Measurements from ENCODE around the gene SOD1.
"Not testable (repeated sequence)": the region's sequence is repeated elsewhere in the genome, so short reads cannot be mapped to it uniquely, and the experiment has no call there.

Gene SOD1

GRCh38 chr21:31659536-31660258 is at the start of gene SOD1:
TSS of gene SOD1 (plus strand) at chr21:31659693. CDS start at chr21:31659770, 77 bp downstream.
- peak; percentile 91 for DNase-seq

- DNase-seq, result no peak
Observed at GRCh38 chr21:31611445-31611844, 48.0 kb upstream of the SOD1 start.

- no peak for DNase-seq
Observed at GRCh38 chr21:31612894-31613785, 46.4 kb upstream of the SOD1 start.

- no peak for DNase-seq
Observed at GRCh38 chr21:31614705-31615104, 44.8 kb upstream of the SOD1 start.

- DNase-seq, result peak; percentile 51
Observed at GRCh38 chr21:31616216-31616615, 43.3 kb upstream of the SOD1 start.

- no peak for DNase-seq
Observed at GRCh38 chr21:31618696-31619430, 40.6 kb upstream of the SOD1 start.

DNA sequence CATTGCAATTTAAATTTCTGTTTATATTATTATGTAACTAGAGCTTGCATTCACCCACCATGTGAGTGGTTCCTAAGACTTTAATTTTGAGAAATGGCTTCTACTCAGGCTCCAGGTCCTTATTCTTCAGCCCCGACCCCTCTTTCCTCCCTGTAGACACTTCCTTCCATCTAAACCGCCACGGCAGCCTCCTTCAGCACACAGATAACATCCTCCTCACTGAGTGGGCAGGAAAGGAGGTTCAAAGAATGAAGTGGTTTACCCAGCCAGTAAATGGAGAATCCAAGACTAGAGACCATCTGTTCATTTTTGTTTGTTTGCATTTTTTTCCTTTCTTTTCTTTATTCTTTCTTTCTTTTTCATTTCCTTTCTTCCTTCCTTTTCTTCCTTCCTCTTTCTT is 37.1 kb upstream of the SOD1 start:
- DNase-seq, result peak; percentile 31

- no peak for DNase-seq
Observed at GRCh38 chr21:31623664-31624063, 35.8 kb upstream of the SOD1 start.

DNA sequence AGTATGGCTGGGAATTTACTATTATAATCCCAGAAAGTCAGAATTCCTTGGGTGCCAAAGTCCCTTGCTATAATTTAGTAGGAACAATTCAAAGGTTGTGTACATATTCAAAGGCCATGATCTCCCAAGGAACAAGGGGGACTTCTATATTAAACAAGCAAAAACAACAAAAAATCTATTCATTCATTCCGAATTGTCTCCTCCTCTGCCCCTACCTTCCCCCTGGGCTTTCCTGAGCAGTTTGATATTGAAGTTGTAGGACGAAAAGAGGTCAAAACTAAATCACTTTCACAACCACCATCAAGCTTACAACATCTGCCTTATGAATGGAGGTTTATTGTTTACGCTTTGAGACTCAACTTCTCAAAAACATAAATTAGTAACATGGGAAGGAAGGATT is 35.3 kb upstream of the SOD1 start:
- no peak for DNase-seq

DNA sequence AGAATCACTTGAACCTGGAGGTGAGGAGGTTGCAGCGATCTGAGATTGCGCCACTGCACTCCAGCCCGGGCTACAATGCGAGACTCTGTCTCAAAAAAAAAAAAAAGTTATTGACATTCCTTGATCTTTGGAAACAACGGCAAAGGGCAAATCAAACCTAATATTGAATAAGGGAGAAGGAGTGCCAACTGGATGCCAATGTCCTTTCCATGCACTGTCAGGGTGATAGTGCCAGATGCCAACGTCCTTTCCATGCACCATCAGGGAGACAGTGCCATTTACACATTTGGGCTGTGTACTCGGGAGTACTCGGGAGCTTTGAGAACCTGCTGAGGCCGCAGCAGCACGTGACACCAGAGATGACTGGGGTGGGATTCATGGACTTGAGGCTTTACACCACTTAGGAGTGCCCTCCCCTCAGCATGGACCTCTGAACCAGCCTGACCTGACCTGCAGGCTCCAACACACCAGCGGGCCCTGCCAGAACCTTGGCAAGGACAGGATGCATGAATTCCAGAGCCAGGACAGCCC is 34.5 kb upstream of the SOD1 start:
- no peak for DNase-seq

DNA sequence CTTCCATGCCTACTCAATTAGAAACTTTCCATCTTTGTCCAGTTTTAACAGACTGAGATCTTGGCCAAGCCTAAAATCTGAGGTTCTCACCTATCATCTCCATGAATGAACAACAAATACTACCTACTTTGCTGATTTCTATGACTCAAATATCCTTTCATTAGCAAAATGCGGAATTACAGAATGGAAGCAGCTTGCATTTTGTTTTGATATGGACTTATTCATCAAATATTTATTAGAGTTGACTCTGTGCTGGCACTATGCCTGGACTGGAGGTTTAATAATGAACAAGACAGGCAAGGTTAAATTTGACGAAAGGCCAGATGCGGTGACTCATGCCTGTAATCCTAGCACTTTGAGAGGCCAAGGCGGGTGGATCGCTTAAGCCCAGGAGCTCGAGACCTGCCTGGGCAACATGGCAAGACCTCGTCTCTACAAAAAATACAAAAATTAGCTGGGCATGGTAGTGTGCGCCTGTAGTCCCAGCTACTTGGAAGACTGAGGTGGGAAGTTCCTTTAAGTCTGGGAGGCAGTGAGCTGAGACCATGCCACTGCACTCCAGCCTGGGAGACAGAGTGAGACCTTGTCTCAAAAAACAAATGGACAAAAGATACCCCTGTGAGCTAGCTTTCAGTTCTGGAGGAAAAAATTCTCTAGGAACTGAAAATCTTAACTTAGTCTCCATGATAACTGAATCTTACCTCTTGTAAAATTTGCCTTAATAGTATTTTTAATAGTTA is 29.4 kb upstream of the SOD1 start:
- peak; percentile 33 for DNase-seq

DNA sequence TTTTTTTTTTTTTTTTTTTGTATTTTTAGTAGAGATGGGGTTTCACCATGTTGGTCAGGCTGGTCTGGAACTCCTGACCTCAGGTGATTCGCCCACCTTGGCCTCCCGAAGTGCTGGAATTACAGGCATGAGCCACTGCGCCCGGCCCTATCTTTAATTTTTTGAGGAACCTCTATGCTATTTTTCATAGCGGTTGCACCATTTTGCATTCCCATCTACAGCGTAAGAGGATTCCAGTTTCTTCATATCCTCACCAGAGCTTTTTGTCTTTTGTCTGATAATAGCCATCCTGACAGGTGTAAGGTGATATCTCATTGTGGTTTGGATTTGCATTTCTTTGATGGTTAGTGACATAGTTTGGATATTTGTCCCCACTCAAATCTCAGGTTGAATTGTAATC is 27.6 kb upstream of the SOD1 start:
- not testable (repeated sequence) for DNase-seq

- no peak for DNase-seq
Observed at GRCh38 chr21:31634993-31635392, 24.5 kb upstream of the SOD1 start.

DNA sequence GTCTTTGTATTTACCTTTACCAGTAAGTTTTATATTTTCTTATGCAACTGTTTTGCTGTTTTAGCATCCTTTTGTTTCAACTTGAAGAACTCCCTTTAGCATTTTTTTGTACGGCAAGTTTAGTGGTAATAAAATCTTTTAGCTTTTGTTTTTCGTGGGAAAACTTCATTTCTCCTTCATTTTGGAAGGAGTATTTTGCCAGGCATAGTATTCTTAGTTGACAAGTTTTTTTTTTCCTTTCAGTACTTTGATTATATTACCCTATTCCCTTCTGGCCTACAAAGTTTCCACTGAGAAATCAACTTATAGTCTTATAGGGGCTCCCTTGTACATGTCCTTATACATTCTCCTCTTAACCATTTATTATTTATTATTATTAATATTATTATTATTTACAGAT is 22.6 kb upstream of the SOD1 start:
- no peak for DNase-seq

DNA sequence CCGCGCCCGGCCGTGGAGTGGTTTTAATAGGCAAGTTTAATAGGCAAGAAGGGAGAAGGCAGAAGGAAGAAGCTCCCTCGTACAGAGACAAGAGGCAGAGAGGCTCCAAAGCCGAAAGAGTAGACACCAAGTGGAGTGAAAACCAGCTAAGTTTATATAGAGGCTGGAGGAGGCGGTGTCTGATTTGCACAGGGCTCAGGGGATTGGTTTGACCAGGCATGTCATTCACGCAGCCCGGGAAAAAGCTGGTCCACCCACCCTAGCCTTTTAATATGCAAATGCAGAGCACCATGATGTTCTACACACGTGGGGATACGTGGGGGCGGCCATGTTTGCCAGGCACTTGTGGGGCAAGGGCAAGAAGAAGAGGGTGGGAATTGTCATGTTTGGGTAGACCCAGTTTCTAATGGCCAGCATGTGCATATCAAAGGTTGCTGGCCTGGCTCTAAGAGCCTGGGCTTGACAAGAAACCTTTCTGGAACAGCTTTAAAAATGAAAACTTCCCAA is 18.0 kb upstream of the SOD1 start:
- DNase-seq, result no peak

DNA sequence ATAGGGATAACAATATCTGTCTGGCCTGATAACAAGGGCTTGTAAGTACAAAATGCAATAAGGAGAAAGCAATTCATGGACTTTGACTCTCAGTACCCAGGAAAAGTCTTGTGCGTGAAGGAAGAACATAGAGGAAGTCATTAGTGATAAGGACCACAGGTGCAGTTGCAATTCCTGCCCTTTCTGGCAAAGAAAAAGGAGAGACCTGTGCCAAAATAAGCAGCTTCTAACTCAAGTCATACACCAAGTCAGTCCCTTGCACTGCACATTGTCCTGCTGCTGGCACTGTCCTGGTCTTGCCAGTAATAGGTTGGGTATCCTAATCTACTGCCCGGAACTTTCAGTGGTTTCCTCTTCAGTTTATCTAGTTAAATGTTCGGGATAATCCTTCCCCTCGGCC is 14.8 kb upstream of the SOD1 start:
- DNase-seq, result no peak

GRCh38 chr21:31647650-31648049 is 11.8 kb upstream of the SOD1 start:
- no peak for DNase-seq

DNA sequence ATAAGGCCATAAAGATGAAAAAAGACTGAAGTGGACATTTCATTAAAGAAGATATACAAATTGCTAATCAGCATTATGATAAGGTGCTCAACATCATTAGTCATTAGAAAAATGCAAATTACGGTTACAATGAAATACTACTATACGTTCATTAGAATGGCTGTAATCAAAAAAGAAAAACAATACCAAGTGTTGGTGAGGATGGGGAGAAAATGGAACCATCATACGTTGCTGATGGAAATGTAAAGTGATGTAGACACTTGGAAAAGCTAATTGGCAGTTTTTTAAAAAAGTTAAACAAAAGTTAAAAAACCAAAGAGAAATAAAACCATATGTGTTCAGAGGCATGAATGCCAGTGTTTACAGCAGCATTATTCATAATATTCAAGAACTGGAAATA is 8.6 kb upstream of the SOD1 start:
- no peak for DNase-seq

DNA sequence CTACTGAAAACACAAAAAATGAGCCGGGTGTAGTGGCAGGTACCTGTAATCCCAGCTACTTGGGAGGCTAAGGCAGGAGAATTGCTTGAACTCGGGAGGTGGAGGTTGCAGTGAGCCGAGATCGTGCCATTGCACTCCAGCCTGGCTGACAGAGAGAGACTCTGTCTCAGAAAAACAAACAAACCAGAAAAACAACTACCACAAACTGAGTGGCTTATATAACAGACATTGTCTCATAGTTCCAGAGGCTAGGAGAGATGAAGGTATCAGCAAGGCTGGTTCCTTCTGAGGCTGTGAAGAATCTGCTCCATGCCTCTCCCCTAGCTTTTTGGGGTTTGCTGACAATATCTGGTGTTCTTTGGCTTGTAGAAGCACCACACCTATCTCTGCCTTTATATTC is 8.0 kb upstream of the SOD1 start:
- DNase-seq, result not testable (repeated sequence)

DNA sequence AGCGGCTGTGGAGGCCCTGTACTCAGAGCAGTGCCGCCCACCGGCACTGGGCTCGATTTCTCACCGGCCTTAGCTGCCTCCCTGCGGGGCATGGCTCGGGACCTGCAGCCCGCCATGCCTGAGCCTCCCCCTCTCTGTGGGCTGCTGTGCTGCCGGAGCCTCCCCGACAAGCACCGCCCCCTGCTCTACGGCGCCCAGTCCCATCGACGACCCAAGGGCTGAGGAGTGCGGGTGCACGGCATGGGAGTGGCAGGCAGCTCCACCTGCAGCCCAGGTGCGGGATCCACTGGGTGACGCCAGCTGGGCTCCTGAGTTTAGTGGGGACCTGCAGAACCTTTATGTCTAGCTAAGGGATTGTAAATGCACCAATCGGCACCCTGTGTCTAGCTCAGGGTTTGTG is 5.2 kb upstream of the SOD1 start:
- no peak for DNase-seq

DNA sequence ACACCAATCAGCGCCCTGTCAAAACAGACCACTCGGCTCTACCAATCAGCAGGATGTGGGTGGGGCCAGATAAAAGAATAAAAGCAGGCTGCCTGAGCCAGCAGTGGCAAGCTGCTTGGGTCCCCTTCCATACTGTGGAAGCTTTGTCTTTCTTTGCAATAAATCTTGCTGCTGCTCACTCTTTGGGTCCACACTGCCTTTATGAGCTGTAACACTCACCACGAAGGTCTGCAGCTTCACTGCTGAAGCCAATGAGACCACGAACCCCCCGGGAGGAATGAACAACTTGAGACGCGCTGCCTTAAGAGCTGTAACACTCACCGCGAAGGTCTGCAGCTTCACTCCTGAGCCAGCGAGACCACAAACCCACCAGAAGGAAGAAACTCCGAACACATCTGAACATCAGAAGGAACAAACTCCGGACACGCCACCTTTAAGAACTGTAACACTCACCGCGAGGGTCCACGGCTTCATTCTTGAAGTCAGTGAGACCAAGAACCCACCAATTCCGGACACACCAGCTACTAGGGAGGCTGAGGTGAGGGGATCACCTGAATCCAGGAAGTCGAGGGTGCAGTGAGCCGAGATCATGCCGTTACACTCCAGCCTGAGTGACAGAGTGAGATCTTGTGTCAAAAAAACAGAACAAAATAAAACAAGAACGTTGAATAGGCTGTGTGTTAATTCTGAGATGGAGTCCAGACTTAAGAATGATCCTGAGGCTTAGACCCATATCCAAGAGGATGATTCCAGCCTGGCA is 4.5 kb upstream of the SOD1 start:
- DNase-seq, result not testable (repeated sequence)
